Uterus (tissue), 2 donors: ENCODE results near the gene RAB4B.

Experiments
- CTCF ChIP-seq, 4 experiments: fragments of 200-600 bp in 2 of 4; fragments of 450-650 bp in 2 of 4; sonication (generic) in 2 of 4; IDR thresholded peaks; one replicate each; pipeline ENCODE4 v1.5.1; 2016 to 2019; ENCODE audit warnings: antibody characterized with exemption in 4 of 4, mild to moderate bottlenecking in 2 of 4, moderate library complexity in 1 of 4
- POLR2A ChIP-seq, 2 donors: fragments of 450-650 bp; IDR thresholded peaks; one replicate each; pipeline ENCODE4 v1.6.1; 2016; ENCODE audit warnings: antibody characterized with exemption in 2 of 2, mild to moderate bottlenecking in 1 of 2, moderate library complexity in 1 of 2

GRCh38 chr19:40785526-40785925 is 7.5 kb downstream of the RAB4B start:
- TF ChIP-seq CTCF (IDR thresholded peaks at IDR 0.05) (no peak), POLR2A (IDR thresholded peaks at IDR 0.05) (no peak)
